Stimulated activated CD8-positive, alpha-beta memory T cell treated with anti-CD3 and anti-CD28 coated beads, Interleukin-2, amount 100 ng/mL, for 48 hours (primary cell): ENCODE data around the gene UPK3BL2.
"Not testable (repeated sequence)": the region's sequence is repeated elsewhere in the genome, so short reads cannot be mapped to it uniquely, and the experiment has no call there.

Experiments used
- DNase-seq, 2 donors: peaks; one replicate each; pipeline ENCODE4 v3.0.0-alpha.2; 2020; ENCODE audit warnings: low read depth in 2 of 2

Gene UPK3BL2

GRCh38 chr7:102543596-102543995, at the start of gene UPK3BL2:
Gene UPK3BL2 (minus strand): TSS chr7:102543696. CDS start chr7:102543636, 60 bp downstream.
- DNase-seq: not testable (repeated sequence)

GRCh38 chr7:102592477-102593019, 49.1 kb upstream of the UPK3BL2 start:
- not testable (repeated sequence) for DNase-seq

GRCh38 chr7:102589857-102590256, 46.4 kb upstream of the UPK3BL2 start:
- not testable (repeated sequence) for DNase-seq

GRCh38 chr7:102583495-102583894, 40.0 kb upstream of the UPK3BL2 start:
- DNase-seq: not testable (repeated sequence)

GRCh38 chr7:102581722-102582121, 38.2 kb upstream of the UPK3BL2 start:
- not testable (repeated sequence) for DNase-seq

- DNase-seq: not testable (repeated sequence)
Measured at GRCh38 chr7:102578486-102578885, 35.0 kb upstream of the UPK3BL2 start.

- not testable (repeated sequence) for DNase-seq
Measured at GRCh38 chr7:102577315-102578240, 34.1 kb upstream of the UPK3BL2 start.

- not testable (repeated sequence) for DNase-seq
Measured at GRCh38 chr7:102576363-102576762, 32.9 kb upstream of the UPK3BL2 start.

DNA sequence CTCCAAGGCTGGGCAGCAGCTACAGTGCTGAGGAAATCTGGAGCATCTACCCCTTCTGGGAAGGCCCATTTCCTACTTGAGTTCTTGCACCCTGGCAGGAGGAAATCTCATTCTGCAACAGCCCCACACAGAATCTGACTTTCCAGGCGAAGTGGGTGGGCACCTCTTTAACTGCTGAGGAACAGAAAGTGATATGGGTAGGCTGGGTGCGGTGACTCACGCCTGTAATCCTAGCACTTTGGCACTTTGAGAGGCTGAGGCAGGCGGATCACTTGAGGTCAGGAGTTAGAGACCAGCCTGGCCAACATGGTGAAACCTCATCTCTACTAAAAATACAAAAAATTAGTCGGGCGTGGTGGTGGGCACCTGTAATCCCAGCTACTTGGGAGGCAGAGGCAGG, 31.1 kb upstream of the UPK3BL2 start:
- not testable (repeated sequence) for DNase-seq

DNA sequence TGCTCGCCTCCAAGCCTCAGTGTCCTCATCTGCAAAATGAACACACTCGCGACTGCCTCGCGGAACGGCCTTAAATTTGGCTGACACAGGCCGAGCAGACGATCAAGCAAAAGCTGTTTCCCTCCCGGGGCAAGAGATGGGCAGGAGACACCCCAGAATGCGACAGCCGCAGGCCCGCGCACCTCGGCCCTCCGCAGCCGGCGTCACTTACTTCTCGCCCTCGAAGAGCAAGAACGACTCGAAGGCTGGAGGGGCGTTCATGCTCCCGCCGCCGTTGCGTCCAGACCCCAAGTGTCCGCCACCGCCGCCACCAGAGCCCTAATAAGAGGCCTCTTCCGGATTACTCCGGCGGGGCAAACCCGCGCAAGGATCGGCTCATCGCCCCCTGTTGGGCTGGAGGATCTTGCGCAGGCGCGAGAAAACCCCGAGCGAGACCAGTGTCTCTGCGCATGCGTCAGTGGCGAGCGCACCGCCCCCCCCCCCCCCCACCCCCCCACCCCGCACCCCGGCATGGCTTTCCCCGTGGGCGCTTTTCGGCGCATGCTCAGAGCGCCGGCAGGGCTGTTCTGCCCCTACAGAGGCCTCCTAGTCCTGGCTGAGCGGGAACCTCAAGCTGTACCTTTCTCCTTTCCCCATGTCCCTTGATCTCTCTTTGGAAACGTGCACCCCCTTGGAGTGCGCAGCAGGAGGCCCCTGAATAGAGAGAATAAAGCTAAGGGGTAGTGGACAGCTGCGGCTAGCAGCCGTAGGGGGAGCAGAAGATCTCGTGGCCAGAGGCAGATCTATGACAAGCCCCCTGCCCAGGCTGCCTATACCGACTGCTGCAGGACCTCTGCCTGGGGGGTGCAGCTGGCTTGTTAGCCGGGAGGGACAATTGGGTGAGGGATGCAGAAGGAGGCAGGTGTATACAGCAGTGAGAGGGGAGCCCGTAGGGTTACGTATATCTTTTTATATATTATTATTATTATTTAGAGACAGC, 29.1 kb upstream of the UPK3BL2 start, which contains the start of gene POLR2J3:
TSS of gene POLR2J3 (minus strand) at position 323 of the 979 bp plus-strand sequence. CDS start at position 261, 62 bp downstream.
- peak; percentile 89 to 100 for DNase-seq

DNA sequence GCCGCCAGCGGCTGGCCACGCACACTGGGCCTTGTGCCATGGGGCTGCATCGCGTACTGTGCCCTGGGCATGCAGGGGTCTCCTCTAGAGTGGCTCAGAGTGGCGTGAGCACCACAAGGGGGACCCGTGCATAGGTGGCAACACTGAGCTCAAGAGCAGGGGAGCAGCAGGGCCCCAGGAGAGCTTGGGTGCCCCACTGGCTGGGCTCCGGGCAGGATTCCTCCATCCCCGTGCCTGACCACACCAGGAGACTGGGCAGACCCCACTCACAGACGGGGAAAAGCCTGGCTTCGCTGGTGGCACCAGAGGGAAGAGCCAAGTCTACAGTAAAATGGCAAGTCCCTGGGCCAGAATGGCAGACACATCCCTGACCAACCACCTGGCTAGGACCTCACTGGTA, 25.1 kb upstream of the UPK3BL2 start:
- not testable (repeated sequence) for DNase-seq

GRCh38 chr7:102550808-102551422, 7.4 kb upstream of the UPK3BL2 start, which contains the start of gene SPDYE2:
Gene SPDYE2 (plus strand): TSS chr7:102551226. CDS start chr7:102553256, 2,030 bp downstream.
- DNase-seq: not testable (repeated sequence)

DNA sequence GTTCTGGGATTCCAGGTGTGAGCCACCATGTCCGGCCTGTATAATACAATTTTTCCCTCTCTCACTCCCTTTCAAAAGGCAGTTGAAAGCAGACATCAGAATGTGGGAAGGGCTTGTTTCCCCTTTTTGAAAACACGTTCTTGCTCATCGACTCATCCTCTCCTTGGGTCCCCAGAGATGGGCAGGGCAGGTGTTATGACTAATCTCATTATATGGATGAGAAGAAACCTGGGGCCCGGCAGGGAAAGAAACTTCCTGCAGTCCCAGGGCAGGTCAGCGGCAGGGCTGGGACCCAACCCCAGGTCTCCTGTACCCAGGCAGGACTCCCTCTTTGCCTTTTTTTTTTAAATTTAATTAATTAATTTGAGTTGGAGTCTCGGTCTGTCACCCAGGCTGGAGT, 2.9 kb upstream of the UPK3BL2 start:
- DNase-seq: not testable (repeated sequence)

GRCh38 chr7:102545288-102545687, 1.8 kb upstream of the UPK3BL2 start:
- DNase-seq: not testable (repeated sequence)

- DNase-seq: not testable (repeated sequence)
Measured at GRCh38 chr7:102544372-102544771, 876 bp upstream of the UPK3BL2 start.

- DNase-seq: not testable (repeated sequence)
Measured at GRCh38 chr7:102542771-102543170, 725 bp downstream of the UPK3BL2 start.

DNA sequence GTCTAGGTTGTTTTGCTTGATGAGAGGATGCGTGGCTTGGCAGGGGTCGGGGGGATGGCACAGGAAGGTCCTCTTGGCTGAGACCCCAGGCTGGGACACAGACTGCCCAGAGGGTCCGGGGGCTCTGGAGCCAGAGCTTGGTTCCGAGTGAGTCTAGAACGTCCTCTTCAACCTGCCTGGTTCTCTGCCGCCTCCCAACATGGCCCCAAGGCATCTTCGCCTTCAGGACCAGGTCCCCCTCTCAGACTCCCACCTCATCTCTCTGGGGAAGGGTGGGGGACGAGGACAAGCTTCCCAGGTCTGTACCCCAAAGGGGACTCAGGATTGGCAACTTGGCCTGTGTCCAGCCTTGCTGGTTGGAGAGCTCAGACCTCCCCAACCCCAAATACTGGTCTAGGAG, 1.4 kb downstream of the UPK3BL2 start:
- DNase-seq: not testable (repeated sequence)

- not testable (repeated sequence) for DNase-seq
Measured at GRCh38 chr7:102540604-102541003, 2.9 kb downstream of the UPK3BL2 start.

DNA sequence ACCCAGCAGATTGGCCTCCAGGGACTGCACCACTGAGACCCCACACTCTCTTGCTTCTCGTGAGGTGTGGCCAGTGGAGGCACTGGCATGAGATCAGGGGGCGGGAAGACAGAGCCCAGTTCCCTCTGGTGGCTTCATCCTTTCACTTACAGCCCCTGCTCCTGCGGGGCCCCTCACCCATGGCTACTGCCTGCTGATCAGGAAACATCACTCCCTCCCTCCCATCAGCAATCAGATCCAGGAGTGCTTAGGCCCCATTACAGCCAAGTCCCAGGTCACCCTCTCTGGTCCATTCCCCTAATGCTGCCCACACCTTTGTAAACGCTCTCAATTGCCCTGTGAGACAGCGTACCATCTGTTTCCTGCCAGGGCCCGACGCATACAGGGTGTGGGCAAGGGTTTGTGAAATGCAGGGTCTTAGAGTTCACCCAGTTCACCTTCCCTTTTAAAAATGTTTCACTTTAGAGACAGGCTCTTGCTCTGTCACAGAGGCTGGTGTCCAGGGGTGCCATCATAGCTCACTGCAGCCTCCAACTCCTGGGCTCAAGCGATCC, 8.4 kb downstream of the UPK3BL2 start:
- DNase-seq: not testable (repeated sequence)

GRCh38 chr7:102532127-102532526, 11.4 kb downstream of the UPK3BL2 start:
- not testable (repeated sequence) for DNase-seq
